GM12878 (cell line): Measurements from ENCODE around the gene TOX2. TPM values are rescaled to one million over a fixed set of nuclear protein-coding genes. Genes with fewer than 3 reads are reported as not detected.

Experiments
- ATAC-seq: fragments of 200-7000 bp; cut with Tn5 transposase; 3 replicates; pipeline ENCODE4 v1.9.1; 2020; ENCODE audit warnings: mild to moderate bottlenecking, moderate library complexity
- BruUV-seq: library from RNA; stranded (reverse); fragments of 400-500 nt; replicated peaks from 2 replicates; lab custom pipeline; 2021; lab: Mats Ljungman, UMichigan
- CTCF ChIA-PET: fragments of 300-600 bp; sonication (Branson Sonifier 250); formaldehyde crosslinking; extraction: SDS; loops from one replicate; lab custom pipeline; 2021; ENCODE audit warnings: inconsistent platforms; lab: Yijun Ruan, JAX
- POLR2A ChIA-PET: fragments of 350-600 bp; formaldehyde crosslinking; extraction: SDS; loops from one replicate; lab custom pipeline; 2021; ENCODE audit warnings: inconsistent platforms; lab: Charles Lee
- RAD21 ChIA-PET: fragments of 300-600 bp; sonication (Branson Sonifier 250); formaldehyde crosslinking; loops from one replicate; lab custom pipeline; 2023; ENCODE audit warnings: antibody characterized with exemption; ENCODE audit not compliant: unreplicated experiment; lab: Charles Lee
- SMC1A ChIA-PET: fragments of 300-600 bp; sonication (Branson Sonifier 250); formaldehyde crosslinking; loops from one replicate; lab custom pipeline; 2023; ENCODE audit not compliant: unreplicated experiment, uncharacterized antibody; lab: Charles Lee
- DNase-seq: peaks from one replicate; pipeline ENCODE4 v3.0.0-alpha.2; 2011; ENCODE audit warnings: low read depth, low spot score
- FAIRE-seq: peaks from 3 replicates; lab custom pipeline; 2011; peaks lifted over from hg19 to GRCh38; lab: Jason Lieb, UNC
- H2AFZ ChIP-seq: 2 replicates; pipeline ENCODE4 v1.6.0; 2011; ENCODE audit warnings: low read depth, low read length, control low read depth; ENCODE audit not compliant: control insufficient read depth
- H3K27ac ChIP-seq: 2 replicates; pipeline ENCODE4 v1.5.1; 2011; ENCODE audit warnings: control low read depth; ENCODE audit not compliant: control insufficient read depth, insufficient read depth
- H3K27me3 ChIP-seq, 2 experiments: replicated peaks in 1 of 2; 2 replicates each; pipeline versions ENCODE4 v1.6.0 to v1.6.1; 2011; ENCODE audit warnings: low read length in 1 of 2; ENCODE audit not compliant: control insufficient read depth in 2 of 2, insufficient read depth in 2 of 2
- H3K36me3 ChIP-seq, 2 experiments: 2 replicates each; pipeline ENCODE4 v1.5.1; 2011; ENCODE audit warnings: low read length in 1 of 2; ENCODE audit not compliant: control insufficient read depth in 2 of 2, insufficient read depth in 2 of 2
- H3K4me1 ChIP-seq: 2 replicates; pipeline ENCODE4 v1.6.1; 2011; ENCODE audit warnings: mild to moderate bottlenecking, low read length, moderate library complexity, mixed read lengths; ENCODE audit not compliant: control insufficient read depth, insufficient read depth
- H3K4me2 ChIP-seq: 2 replicates; pipeline ENCODE4 v1.6.0; 2011; ENCODE audit warnings: control low read depth; ENCODE audit not compliant: control insufficient read depth, insufficient read depth
- H3K4me3 ChIP-seq: fragments of 200-600 bp; sonication (generic); 2 replicates; pipeline ENCODE4 v1.5.1; 2016
- H3K79me2 ChIP-seq: 2 replicates; pipeline ENCODE4 v1.6.0; 2011; ENCODE audit warnings: low read length; ENCODE audit not compliant: control insufficient read depth, insufficient read depth
- H3K9ac ChIP-seq: 2 replicates; pipeline ENCODE4 v1.8.0; 2011; ENCODE audit warnings: low read length, control low read depth, mixed read lengths; ENCODE audit not compliant: control insufficient read depth, insufficient read depth
- H3K9me3 ChIP-seq: replicated peaks from 3 replicates; pipeline ENCODE4 v1.5.1; 2011; ENCODE audit warnings: mild to moderate bottlenecking, low read length; ENCODE audit not compliant: control insufficient read depth, insufficient read depth
- H4K20me1 ChIP-seq: 2 replicates; pipeline ENCODE4 v1.6.0; 2011; ENCODE audit not compliant: control insufficient read depth, insufficient read depth
- CEBPZ ChIP-seq: fragments of 150-350 bp; IDR thresholded peaks from 2 replicates; pipeline ENCODE4 v1.6.1; 2016; ENCODE audit warnings: low read depth, low read length
- CTCF ChIP-seq, 3 experiments: IDR thresholded peaks in 2 of 3; conservative IDR thresholded peaks in 1 of 3; 2 replicates each; pipeline ENCODE4 v1.5.1; 2011; ENCODE audit warnings: low read depth in 3 of 3, low read length in 3 of 3, mild to moderate bottlenecking in 3 of 3, control low read depth in 2 of 3, moderate library complexity in 2 of 3, inconsistent platforms in 1 of 3, mixed read lengths in 1 of 3; ENCODE audit not compliant: control insufficient read depth in 2 of 3, insufficient read depth in 1 of 3; ENCODE audit errors: extremely low read depth in 1 of 3
- E2F4 ChIP-seq: IDR thresholded peaks from 2 replicates; pipeline ENCODE4 v1.6.1; 2012; ENCODE audit warnings: low read depth, low read length, improper control_type of control experiment
- ESRRA ChIP-seq: IDR thresholded peaks from 2 replicates; pipeline ENCODE4 v1.6.1; 2012; ENCODE audit warnings: mild to moderate bottlenecking, low read length, improper control_type of control experiment
- FOXM1 ChIP-seq: IDR thresholded peaks from 2 replicates; pipeline ENCODE4 v1.6.1; 2012; ENCODE audit warnings: low read depth, mild to moderate bottlenecking, inconsistent platforms, low read length, moderate library complexity
- HCFC1 ChIP-seq: fragments of 150-350 bp; IDR thresholded peaks from 2 replicates; pipeline ENCODE4 v1.6.1; 2014; ENCODE audit warnings: low read length
- KLF5 ChIP-seq: fragments of 450-650 bp; IDR thresholded peaks from 2 replicates; pipeline ENCODE4 v1.6.1; 2014; ENCODE audit warnings: mild to moderate bottlenecking; ENCODE audit not compliant: partially characterized antibody
- NFIC ChIP-seq: IDR thresholded peaks from 2 replicates; pipeline ENCODE4 v1.6.1; 2012; ENCODE audit warnings: low read depth, mild to moderate bottlenecking, inconsistent platforms, low read length, moderate library complexity
- SKIL ChIP-seq: fragments of 450-650 bp; IDR thresholded peaks from 2 replicates; pipeline ENCODE4 v1.6.1; 2017; ENCODE audit warnings: mild to moderate bottlenecking, low read depth, inconsistent platforms; ENCODE audit not compliant: poor library complexity, severe bottlenecking
- ZBTB11 ChIP-seq: fragments of 450-650 bp; formaldehyde crosslinking; IDR thresholded peaks from 2 replicates; pipeline ENCODE4 v1.5.0; 2022; ENCODE audit warnings: mild to moderate bottlenecking, missing genetic modification characterization
- ZNF384 ChIP-seq: IDR thresholded peaks from 2 replicates; pipeline ENCODE4 v1.6.1; 2012; ENCODE audit warnings: low read depth, mild to moderate bottlenecking, low read length, improper control_type of control experiment, borderline replicate concordance
- WGBS: methylation state at CpG from one replicate; pipeline ENCODE4 v1.1.6; 2016; ENCODE audit warnings: low lambda C conversion rate; ENCODE audit not compliant: insufficient replicate concordance, insufficient coverage; ENCODE audit errors: missing lambda C conversion rate; 5-methylcytosine and 5-hydroxymethylcytosine counted together
- in situ Hi-C: fragments of 300-500 bp; cut with MboI; formaldehyde crosslinking; loops from 9 replicates; pipeline ENCODE4 v1.14.3; 2018; ENCODE audit warnings: mixed read lengths
- intact Hi-C: fragments of 100-400 bp; cut with micrococcal nuclease; formaldehyde crosslinking; loops from one replicate; pipeline ENCODE4 v1.14.2; 2022; ENCODE audit not compliant: unreplicated experiment
- polyA plus RNA-seq, 11 experiments: library from polyadenylated mRNA; depleted of rRNA in 4 of 11; unstranded in 6 of 11; stranded (reverse) in 5 of 11; fragments of >200 nt; fragmentation: Nextera tagmentation in 4 of 11; fragmentation: Illumina TruSeq in 1 of 11; extraction: Ambion mirVana in 4 of 11; extraction: Trizol in 1 of 11; gene quantifications; 1 replicate in 1 of 11; 2 replicates in 10 of 11; pipeline versions ENCODE4 v1.2.1 to v1.2.3, GENCODE V29; 2011 to 2016; ENCODE audit warnings: inconsistent platforms in 2 of 11, missing spikeins in 2 of 11, low read depth in 1 of 11
- total RNA-seq, 4 experiments: library from RNA; depleted of rRNA in 3 of 4; stranded (reverse); fragments of >200 nt in 3 of 4; fragmentation: Illumina TruSeq in 1 of 4; extraction: Trizol in 1 of 4; gene quantifications; 2 replicates each; pipeline versions ENCODE4 v1.2.1 to v1.2.3, GENCODE V29; 2013 to 2021

Gene TOX2
- total and polyA plus RNA-seq, 10 of the 15 experiments (the other 5 are each of a cell fraction or from before 2014, with no cell fraction given): 2.6 to 40.5 (median 7.9) TPM

GRCh38 chr20:44053046-44053445 is 138.4 kb downstream of the TOX2 start:
- Histone ChIP-seq H3K4me2 (no peak overlapping the region), H4K20me1 (no peaks in the 10 kb centered on the region), H3K4me1 (no peaks in the 10 kb centered on the region), H3K27ac (no peak overlapping the region), H3K79me2 (no peaks in the 10 kb centered on the region), H3K4me3 (no peak overlapping the region), H2AFZ (no peak overlapping the region), H3K27me3 (no peaks in the 10 kb centered on the region), H3K36me3 (peaks cover 0 to under 1% of the 10 kb centered on the region in 2 experiments; a peak in 2 of 4 replicates), H3K9ac (no peak overlapping the region), H3K9me3 (no peaks in the 10 kb centered on the region; the same call in 2 of the 3 replicates)
- in situ Hi-C loops (no loop called here), intact Hi-C loops (no loop called here)
- WGBS: 87% methylated on average over 4 of the region's 4 CpGs
- POLR2A ChIA-PET: no interaction called here
- BruUV-seq: no TSS peak
- CTCF ChIA-PET: interaction anchor here (0.6 kb wide), 1 partner anchor 50 kb away, joined by 4 read pairs; no protein-coding TSS in a partner anchor
- ATAC-seq (no peak), DNase-seq (no peak), FAIRE-seq (no peak)
- RAD21 ChIA-PET: interaction anchor here (0.6 kb wide), 1 partner anchor 20 kb away, joined by 3 read pairs; no protein-coding TSS in a partner anchor
- SMC1A ChIA-PET: no interaction called here
- TF ChIP-seq NFIC: no peak
- no peak for TF ChIP-seq CEBPZ
- no peak for TF ChIP-seq ESRRA
- no peak for TF ChIP-seq ZBTB11 (CRISPR knock-in tag)
- TF ChIP-seq KLF5: no peak
- no peak for TF ChIP-seq FOXM1
- no peak for TF ChIP-seq ZNF384
- TF ChIP-seq E2F4: no peak
- no peak for TF ChIP-seq CTCF (IDR thresholded peaks at IDR 0.05 in 2 of 3, conservative IDR thresholded peaks at IDR 0.05 in 1 of 3; ENCODE audit: control insufficient read depth in 2 of 3, extremely low read depth in 1 of 3, insufficient read depth in 1 of 3, low read depth in 3 of 3, low read length in 3 of 3)
- TF ChIP-seq SKIL: no peak
- no peak for TF ChIP-seq HCFC1
